COLO668 (cell line): ENCODE data around the gene GMDS.

ENCODE experiments used
- DNase-seq: peaks from one replicate; lab custom pipeline; 2025; ENCODE audit not compliant: unreplicated experiment; lab: John Stamatoyannopoulos, UW

The GMDS gene

DNA sequence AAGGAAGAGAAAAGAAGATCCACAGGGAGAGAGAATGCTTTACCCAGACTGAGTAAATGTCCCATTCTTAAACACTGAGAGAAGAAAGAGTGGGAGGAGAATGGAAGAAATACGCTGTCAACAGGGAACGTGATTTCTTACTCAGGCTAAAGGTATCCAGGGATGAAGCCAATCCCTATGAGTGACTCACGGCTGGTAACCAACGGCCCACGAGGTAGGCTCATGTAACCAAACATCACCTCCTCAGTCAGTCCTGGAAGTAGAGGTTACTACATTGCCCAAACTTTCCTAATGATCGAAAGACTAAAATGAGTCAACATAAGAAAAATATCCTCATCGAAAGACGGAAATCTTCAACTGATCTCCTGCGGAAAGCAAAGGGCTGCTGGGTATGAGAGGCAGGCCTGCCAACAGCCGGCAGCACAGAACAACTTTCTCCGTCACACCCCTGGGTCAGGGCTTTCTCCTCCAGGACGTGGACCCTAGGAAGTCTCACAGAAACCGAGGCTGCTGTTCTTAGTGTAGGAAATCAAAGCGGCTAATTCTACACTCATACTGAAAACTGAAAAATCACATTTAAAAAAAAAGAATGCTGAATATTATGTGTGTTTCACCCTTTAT, 292.6 kb downstream of the GMDS start:
- no peak for DNase-seq

DNA sequence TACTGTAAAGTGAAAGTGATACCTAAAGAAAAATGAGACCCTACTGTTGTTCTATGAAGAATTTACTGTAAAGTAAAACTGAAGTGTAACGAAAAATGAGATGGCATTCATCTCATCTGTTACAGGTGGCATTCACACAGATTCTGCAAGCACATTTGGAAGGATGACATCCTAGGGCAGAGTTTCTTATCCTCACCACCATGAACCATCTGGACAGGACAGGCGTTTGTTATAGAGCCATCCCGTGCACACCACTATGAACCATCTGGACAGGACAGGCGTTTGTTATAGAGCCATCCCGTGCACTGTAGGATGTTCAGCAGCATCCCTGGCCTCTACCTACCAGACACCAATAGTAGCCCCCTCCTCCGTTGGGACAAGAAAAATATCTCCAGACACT, 294.8 kb downstream of the GMDS start:
- no peak for DNase-seq

DNA sequence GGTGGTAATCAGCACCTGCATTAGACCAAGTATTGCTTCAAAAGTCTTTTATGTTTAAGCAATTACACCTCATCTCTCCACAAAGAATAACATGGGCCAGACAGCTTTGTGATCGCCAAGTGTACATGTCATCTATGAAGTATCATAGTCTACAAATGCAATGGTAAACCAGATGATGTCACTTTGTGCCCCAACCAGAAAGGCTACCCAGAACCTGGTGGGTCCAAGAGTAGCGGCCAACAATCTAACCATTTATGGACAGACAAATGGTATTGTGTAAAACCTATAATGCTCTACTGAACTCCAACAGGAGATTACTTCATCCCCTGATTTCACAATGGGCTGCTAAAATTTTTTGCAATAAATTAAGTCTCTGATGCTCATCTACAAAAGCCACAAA, 295.9 kb downstream of the GMDS start:
- no peak for DNase-seq

DNA sequence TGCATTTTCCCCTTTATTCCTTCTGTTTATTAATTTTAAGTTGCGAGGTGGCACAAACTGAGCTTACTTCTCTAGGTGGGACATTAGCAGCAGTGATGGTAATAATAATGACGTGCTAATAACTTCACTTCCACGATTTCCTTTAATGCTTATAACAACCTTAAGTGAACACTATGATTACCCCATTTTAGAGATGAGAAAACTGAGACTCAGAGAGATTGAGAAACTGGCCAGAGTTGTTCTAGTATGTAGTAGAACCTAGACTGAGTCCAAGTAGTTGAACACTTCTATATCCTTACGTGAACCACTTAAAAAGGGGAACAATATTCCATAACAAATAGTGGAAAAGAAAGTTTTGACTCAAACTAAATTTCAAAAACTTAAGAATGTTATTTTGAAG, 297.5 kb downstream of the GMDS start:
- no peak for DNase-seq

DNA sequence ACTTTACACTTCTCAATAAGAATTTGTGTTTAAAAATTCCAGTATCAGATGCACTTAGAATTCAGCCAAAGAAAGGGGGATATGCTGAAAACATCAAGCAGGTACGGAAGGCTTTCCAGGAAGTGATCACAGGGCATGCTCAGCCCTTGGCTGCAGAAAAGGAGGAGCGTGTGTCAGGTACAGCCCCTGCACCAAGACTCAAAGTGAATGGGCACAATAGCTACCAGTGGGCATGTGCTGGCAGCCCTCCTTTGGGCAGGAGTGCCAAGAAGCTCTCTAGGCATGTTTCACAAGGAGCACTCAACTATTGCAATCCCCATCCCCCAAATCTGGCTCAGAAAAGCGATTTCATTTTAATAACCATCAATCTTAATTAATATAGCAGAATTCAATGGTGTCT, 298.8 kb downstream of the GMDS start:
- no peak for DNase-seq

DNA sequence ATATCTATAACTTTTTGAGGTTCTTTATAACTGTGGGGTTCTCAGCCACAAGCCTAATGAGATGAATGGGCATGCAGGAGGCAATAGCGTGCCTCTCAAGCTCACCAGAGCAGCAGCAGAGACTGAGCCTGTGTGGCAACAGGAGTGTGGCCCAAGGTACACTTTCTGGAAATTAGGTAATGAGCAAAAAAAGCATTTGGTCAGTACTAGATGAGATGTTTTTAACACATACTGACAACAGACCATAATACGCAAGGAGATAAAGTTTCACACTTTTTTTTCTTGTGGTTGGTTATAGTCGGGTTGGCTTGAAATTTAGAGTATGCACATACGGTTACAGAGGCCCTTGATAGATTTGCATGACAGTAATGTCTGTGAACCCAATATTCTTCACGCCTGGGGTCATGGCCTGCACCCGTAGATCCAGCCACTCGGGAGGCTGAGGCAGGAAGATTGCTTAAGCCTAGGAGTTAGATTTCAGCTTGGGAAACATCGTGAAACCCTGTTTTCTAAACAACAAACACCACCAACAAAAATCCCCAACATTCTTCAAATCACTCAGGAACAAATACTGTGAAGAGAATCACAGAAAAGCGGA, 300.1 kb downstream of the GMDS start:
- DNase-seq = no peak

DNA sequence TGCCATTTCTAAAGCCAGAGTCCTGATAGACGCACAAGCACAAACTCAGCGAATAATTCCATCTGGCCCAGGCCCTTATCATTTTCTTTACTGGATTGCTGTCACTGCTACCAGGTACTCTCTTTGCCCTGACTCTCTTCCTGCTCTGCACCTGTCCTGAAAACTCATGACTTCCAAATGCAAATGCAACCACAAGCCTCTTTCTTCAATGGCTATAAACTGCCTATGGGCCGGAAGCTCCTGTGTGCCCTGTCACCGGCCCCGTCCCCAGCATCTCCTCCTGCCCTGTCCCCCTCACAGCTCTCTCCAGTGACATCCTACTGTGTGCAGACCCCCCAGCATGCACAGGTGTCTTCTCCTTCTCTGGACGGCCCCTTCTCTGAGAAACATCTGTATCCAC, 302.6 kb downstream of the GMDS start:
- DNase-seq = no peak

DNA sequence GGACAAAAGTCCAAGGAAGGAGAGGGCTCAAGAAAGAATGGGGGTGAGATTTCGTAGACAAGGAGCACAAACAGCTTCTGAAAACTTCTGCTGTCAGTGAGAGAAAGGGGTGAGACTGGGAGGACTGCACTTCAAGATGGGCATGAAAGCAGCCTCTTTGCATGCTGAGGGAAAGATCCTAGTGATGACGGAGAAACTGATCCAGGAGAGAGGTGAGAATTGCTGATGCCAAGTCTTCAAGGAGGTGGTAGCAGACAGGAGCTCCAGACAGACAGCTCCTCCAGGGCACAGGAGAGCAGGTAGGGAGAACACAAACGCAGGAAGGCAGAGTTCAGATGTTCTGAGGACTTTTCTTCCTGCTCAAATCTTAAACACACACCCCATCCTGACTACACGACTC, 303.9 kb downstream of the GMDS start:
- DNase-seq = no peak

DNA sequence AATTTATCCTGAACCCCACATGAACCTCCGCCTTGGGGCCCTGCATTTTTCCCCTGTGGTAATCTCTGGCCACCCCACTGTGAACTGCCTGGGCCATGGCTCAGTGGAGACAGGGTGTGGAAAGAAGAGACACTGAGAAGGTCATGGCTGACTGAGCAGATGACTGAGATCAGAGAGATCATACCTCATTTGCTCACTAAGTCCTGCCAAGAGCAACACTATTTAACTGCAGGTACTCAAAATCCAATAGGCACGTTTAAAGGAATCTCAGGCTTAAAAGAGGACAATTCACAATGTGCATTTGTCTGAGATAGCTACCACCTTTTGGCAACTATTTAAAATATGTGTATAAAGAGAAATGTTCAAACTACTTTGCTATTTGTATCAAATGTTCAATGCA, 305.0 kb downstream of the GMDS start:
- DNase-seq = peak; percentile 9

DNA sequence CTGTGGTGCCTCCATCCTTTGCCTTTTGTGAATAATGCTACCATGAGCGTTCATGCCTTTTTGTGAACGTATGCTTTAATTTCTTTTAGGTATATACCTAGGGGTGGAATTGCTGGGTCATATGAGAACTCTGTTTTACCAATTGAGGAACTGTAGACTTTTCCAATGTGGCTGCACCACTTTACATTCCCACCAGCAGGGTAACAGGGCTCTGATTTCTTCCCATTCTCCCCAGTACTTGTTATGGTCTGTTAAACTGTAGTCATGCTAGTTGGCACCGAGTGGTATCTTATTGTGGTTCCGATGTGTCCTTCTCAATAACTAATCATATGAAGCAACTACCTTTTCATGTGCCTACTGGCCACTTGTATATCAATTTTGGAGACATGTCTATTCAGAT, 312.1 kb downstream of the GMDS start:
- DNase-seq = no peak

DNA sequence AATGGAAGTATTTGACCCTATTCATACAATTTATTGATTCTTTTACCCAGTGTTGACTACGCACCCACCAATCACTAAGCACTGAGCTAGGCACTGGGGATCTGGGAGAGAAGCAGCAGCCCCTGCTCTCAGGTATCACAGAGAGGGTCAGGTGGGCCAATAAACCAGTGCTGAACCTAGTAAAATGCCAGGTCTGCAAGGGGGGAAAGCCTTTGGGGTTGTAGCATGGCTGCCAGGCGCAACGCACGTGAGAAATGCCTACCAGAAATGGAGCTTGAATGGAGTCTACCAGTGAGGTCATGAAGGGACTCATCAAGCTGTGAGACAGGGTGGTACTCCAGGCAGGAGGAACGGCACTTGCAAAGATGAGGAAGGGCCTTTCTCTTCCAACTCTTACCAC, 313.6 kb downstream of the GMDS start:
- no peak for DNase-seq

DNA sequence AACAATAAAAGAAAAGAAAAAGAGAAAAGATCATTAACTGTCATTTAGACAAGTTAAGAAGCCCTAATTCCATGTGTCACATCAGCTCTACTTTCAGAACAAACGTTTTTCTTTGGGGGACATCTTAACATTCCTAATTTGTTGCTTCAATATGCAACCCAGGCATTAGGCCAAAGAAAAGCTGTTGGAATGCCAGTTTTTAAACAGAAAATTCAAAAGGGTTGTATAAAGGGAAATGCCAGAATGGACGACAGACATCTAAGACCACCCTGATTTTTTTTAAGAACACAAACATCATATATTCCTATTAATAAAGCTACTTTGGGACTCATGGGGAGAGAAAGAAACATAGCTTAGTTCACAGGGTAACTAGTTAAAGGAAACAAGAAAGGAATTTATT, 315.0 kb downstream of the GMDS start:
- DNase-seq = no peak

DNA sequence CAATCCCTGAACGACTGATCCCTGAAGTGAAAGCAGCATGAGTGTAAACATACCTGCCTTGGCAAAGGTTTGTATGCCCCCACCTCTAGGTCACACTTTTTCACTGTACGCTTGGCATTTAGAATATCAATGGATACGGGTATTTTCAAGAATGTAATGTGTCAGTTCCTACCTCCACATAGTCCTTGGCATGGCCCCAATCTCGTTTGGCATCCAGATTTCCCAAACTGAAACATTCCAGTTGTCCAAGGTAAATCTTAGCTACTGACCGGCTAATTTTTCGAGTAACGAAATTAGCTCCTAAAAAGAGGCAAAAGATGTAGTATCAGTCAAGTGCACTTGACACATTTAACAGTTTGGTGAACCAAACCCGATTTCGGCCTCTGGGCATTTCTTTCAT, 315.5 kb downstream of the GMDS start:
- no peak for DNase-seq

DNA sequence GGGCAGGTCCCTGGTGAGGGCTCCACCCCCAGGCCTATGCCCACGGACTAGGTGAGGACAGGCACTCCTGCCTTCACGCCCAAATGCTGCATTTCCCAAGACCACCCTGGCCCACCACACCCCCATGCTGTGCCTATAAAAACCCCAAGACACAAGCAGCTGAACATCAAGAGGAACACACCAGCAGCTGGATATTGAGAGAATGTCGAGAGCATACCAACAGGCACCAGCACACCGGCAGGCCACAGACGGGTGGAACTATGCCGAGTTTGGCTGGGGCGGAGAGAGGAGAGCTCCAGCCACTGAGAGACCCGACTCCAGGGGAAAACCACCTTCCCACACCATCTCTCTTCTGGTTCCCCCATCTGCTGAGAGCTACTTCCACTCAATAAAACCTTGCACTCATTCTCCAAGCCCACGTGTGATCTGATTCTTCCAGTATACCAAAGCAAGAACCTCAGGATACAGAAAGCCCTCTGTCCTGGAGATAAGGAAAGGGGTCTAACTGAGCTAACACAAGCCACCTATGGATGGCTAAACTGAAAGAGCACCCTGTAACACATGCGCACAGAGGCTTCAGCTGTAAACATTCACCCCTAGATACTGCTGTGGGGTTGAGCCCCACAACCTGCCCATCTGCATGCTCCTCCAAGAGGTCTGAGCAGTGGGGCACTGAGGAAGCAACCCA, 319.5 kb downstream of the GMDS start:
- DNase-seq = no peak

DNA sequence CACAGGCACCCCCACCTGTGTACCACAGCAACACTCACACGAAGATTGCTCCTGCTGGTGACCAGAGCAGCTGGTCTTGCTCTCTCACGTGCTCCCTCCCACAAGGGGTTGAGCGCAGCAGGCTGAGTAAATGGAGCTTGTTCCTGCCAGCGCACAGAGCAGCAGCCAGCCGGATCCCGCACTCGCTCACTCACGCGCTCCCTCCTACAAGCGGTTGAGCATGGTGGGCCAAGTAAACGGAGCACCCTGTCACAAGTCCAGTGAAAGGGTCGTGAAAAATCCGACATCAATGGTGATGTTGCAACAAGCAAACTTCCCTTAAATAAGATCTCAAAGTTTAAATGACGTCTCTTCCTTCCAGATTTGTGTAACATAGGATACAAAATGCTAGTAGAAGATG, 322.0 kb downstream of the GMDS start:
- no peak for DNase-seq

DNA sequence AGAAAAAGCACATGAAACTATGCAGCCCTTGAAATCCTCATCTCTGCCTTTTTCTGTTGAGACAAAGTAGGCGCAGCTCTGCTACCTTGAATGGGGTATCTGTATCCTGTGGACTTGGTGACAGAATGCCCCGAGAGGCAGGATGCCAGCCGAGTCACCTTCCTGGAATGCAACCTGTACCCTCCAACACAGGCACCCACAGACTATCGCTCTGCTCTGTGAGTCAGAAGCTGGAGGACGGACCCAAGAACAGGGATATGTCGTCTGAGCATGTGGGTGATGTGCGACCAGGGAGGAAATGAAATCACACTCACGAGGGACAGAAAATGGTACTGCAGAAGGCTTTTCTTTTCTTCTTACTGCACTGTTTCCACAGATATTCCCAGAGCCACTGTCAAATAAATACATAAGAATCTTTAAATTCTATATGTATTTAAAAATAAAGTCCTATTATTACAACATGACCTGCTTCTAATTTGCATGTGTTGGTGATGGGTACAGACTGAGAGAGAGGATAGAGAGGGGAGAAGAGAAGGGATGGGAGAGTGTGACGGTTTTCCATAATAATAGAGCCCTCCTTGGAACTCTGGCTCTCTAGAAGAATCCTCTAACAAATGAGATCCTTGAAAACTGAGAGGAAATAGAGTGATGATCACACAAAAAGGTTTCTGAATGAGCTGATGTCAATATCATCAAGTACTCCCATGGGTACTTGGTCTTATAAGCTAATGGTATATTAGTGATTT, 327.6 kb downstream of the GMDS start:
- no peak for DNase-seq

DNA sequence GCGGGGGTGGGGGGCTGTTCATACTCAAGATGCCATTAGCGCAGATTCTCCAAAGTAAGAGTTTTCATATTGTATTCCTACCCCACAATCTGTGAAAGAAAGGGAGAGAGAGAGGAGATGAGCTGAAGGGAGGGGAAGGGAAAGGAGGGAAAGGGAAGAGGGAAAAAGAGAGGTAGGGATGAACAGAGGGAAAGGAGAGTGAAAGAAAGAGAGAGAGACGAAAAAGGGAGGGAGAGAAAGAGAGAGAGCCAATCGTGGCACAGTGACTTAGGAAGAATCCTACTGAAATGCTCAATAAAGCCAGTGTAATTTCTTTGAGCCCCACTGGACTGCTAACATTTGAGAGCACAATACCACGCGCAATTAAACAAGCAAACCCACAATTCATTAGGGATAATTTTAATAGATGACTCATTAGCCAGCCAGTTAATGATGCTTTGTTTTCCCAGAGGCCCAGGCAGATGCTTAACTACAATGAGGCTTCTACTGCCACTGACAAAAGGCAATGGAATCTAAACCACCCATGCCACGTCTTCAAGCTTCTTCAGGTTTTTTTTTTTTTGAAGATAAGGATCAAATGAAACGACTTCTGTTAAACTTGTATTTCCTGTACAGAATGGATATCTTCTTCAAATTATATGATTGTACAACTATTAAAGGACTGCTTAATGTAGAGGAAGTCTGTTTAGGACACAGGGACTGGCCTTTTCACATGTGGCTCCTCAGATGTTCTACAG, 328.9 kb downstream of the GMDS start:
- DNase-seq = no peak

DNA sequence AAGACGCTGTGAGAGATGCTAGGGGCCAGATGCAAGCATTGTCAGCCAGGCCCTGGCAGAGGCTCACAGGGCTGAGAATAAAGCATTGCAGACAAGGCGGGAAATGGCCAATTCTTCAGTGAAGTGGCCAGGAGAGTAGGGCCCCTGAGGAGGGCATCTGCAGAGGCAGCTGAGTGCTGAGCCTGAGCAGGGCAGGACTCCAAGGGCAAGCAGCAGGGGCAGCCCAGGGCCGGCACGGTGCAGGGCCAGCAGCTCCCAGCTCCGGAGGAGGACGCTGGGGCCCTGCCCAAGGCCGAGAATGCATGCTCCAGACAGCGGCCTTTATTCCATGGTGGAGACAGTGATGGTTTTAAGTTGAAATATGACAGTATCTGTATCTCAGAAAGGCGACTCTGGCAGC, 330.2 kb downstream of the GMDS start:
- no peak for DNase-seq

DNA sequence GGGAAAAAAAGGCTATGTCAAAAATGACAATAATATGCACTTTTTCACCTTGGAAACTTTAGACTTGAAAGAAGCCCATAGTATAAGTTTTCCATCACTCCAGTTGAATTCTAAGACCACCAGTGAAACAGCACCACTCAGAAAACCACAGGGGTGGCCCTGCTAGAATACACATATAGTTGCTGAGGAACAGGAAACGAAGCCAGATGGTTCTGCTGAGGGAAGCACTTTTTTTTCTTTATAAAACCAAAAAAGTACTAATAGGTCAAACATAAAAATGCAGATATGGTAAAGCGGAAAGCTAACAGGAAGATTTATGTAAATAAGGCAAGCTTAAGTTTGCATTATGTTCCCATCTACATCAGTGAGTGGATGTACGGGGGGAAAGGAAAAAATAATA, 331.8 kb downstream of the GMDS start:
- no peak for DNase-seq

DNA sequence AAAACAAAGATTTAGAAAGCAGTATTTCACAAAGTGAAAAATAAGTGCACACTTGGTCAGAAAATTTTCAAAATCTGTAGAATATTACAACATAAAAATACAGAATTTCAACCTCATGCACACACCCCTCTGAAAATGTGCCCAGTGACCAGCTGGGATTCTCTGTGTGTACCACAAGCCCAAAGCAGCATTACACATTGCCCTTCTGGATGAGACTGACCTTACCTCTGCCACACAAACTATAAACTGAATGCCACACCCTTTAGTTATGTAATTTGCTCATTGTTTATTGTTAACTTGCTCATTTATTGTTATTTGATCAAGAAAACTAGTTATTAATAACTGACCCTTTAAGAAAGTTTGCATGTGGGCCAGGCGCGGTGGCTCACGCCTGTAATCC, 332.7 kb downstream of the GMDS start:
- no peak for DNase-seq

DNA sequence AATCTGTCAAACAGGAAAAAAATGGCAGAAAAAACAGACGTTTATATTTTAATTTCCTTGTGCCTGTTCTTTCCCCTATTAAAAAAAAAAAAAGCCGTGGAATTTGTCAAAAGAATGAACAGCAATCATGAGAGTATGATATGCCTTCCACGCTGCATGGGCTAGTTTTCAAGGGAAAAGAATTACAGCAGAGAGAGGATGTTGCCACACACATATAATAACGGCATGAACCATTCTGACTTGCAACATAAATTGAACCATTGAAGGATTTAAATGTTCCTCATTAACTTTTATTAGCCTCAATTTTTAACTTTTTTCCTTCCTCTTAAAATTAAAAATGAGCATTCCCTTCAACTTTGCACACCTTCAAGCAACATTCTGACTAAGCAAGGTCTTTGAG, 333.9 kb downstream of the GMDS start:
- no peak for DNase-seq
